Lung (tissue), 12 donors: ENCODE results near the gene LENG8. TPM values are rescaled to one million over a fixed set of nuclear protein-coding genes. Genes with fewer than 3 reads are reported as not detected.
A peak's percentile ranks its signal among the peaks of the same experiment; 100 is the strongest.

Experiments
- ATAC-seq: fragments of 200-7000 bp; cut with Tn5 transposase; one replicate; pipeline ENCODE4 v1.9.1; 2020; ENCODE audit warnings: moderate number of reproducible peaks; ENCODE audit not compliant: insufficient read depth, low FRiP score
- DNase-seq, 3 donors: peaks; one replicate each; pipeline ENCODE4 v3.0.0-alpha.2; 2013 to 2017
- H3K27ac ChIP-seq, 2 donors: one replicate each; pipeline ENCODE4 v1.5.1; 2013; ENCODE audit warnings: mild to moderate bottlenecking in 2 of 2, moderate library complexity in 2 of 2, control low read depth in 1 of 2, inconsistent platforms in 1 of 2, low read depth in 1 of 2, low read length in 1 of 2
- H3K27me3 ChIP-seq, 3 donors: one replicate each; pipeline ENCODE4 v1.5.1; 2013; ENCODE audit warnings: low read length in 2 of 3; ENCODE audit not compliant: control insufficient read depth in 3 of 3, insufficient read depth in 3 of 3
- H3K36me3 ChIP-seq, 4 donors: one replicate each; pipeline ENCODE4 v1.5.1; 2013; ENCODE audit warnings: low read length in 4 of 4, mild to moderate bottlenecking in 1 of 4, moderate library complexity in 1 of 4; ENCODE audit not compliant: control insufficient read depth in 4 of 4, insufficient read depth in 4 of 4
- H3K4me1 ChIP-seq, 5 donors: one replicate each; pipeline ENCODE4 v1.5.1; 2013; ENCODE audit warnings: low read length in 5 of 5, mild to moderate bottlenecking in 2 of 5, moderate library complexity in 1 of 5; ENCODE audit not compliant: control insufficient read depth in 5 of 5, insufficient read depth in 5 of 5
- H3K4me3 ChIP-seq: one replicate; pipeline ENCODE4 v1.5.1; 2013; ENCODE audit warnings: mild to moderate bottlenecking, control low read depth, moderate library complexity
- H3K9ac ChIP-seq, 2 donors: one replicate each; pipeline ENCODE4 v1.5.1; 2013; ENCODE audit warnings: low read length in 2 of 2, control low read depth in 1 of 2; ENCODE audit not compliant: insufficient read depth in 1 of 2
- H3K9me3 ChIP-seq, 4 donors: one replicate each; pipeline ENCODE4 v1.5.1; 2013; ENCODE audit warnings: low read length in 3 of 4, mild to moderate bottlenecking in 1 of 4, moderate library complexity in 1 of 4; ENCODE audit not compliant: control insufficient read depth in 4 of 4, insufficient read depth in 3 of 4
- WGBS, 2 donors: extraction: QIAGEN DNeasy Blood & Tissue Kit; methylation state at CpG; one replicate each; pipeline ENCODE4 v1.1.7; 2013; 5-methylcytosine and 5-hydroxymethylcytosine counted together
- polyA plus RNA-seq, 2 donors: library from polyadenylated mRNA; stranded (reverse); fragments of 200-250 nt; gene quantifications; one replicate each; pipeline ENCODE4 v1.2.1, GENCODE V29; 2013
- total RNA-seq, 2 donors: library from RNA; depleted of rRNA in 1 of 2; stranded (reverse); fragments of >200 nt in 1 of 2; gene quantifications; one replicate each; pipeline ENCODE4 v1.2.1, GENCODE V29; 2014 to 2021
- TF ChIP-seq, protein P1 (sequence below): IDR thresholded peaks from 2 replicates; pipeline ENCODE4 v1.5.1; 2012; ENCODE audit warnings: mild to moderate bottlenecking; ENCODE audit errors: control extremely low read depth, extremely low read depth
- donor health status: control.
- donor health status: control.
- donor health status: Bipolar disorder and iron deficiency.
- donor health status: healthy.
- donor health status: DM: yes; HTN: yes; CAD: no.

Gene LENG8
- total and polyA plus RNA-seq, 4 donors = 75.1 to 199 (median 113) TPM

GRCh38 chr19:54477650-54478049 is 28.7 kb downstream of the LENG8 start:
- ATAC-seq = no peak
- peaks cover 0 to 2% (median 0%) of the 10 kb centered on the region in 3 donors for H3K27me3 ChIP-seq
- H3K4me3 ChIP-seq = no peak overlapping the region

GRCh38 chr19:54478677-54479266 is 29.8 kb downstream of the LENG8 start:
- TF ChIP-seq, protein P1, sequence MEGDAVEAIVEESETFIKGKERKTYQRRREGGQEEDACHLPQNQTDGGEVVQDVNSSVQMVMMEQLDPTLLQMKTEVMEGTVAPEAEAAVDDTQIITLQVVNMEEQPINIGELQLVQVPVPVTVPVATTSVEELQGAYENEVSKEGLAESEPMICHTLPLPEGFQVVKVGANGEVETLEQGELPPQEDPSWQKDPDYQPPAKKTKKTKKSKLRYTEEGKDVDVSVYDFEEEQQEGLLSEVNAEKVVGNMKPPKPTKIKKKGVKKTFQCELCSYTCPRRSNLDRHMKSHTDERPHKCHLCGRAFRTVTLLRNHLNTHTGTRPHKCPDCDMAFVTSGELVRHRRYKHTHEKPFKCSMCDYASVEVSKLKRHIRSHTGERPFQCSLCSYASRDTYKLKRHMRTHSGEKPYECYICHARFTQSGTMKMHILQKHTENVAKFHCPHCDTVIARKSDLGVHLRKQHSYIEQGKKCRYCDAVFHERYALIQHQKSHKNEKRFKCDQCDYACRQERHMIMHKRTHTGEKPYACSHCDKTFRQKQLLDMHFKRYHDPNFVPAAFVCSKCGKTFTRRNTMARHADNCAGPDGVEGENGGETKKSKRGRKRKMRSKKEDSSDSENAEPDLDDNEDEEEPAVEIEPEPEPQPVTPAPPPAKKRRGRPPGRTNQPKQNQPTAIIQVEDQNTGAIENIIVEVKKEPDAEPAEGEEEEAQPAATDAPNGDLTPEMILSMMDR = peak; percentile 44
- Histone ChIP-seq H3K4me3 (no peak overlapping the region), H3K9ac (no peak overlapping the region), H3K9me3 (no peaks in the 10 kb centered on the region), H3K4me1 (peaks cover 0 to 5% (median 0%) of the 10 kb centered on the region in 5 donors), H3K27me3 (peaks cover 0 to 2% (median 0%) of the 10 kb centered on the region in 3 donors), H3K27ac (no peak overlapping the region), H3K36me3 (no peaks in the 10 kb centered on the region)
- DNase-seq (peak; percentile 60 to 78 (median 75)), ATAC-seq (no peak)
- WGBS, 2 donors = 15 to 16% methylated on average over 10 of the region's 10 CpGs

More at GRCh38 chr19:54477650-54478049, 28.7 kb downstream of the LENG8 start:
- Histone ChIP-seq H3K27ac (no peak overlapping the region), H3K9ac (no peak overlapping the region), H3K9me3 (no peaks in the 10 kb centered on the region), H3K36me3 (no peaks in the 10 kb centered on the region), H3K4me1 (peaks cover 0 to 11% (median 6%) of the 10 kb centered on the region in 5 donors)
- TF ChIP-seq, protein P1 = no peak
- DNase-seq = no peak
- 64 to 68% methylated on average over 3 of the region's 3 CpGs for whole genome bisulfite sequencing, 2 donors

DNA sequence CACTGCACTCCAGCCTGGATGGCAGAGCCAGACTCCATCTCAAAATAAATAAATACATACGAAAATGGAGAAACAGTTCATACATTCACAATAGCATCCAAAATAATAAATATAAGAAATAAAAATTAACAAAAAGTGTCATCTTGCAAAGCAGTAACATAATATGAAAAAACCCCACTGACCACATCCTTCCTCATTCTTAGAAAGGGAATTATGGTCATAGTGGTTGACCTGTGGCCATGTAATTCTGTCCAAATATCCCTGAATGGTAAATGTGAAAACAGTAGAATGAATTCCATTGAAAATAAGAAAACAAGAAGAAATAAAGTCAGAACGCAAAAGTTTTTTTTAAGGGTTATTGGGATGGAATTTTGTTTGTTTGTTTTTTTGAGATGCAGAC is 31.1 kb downstream of the LENG8 start:
- WGBS, 2 donors = 39 to 69% methylated on average over 2 of the region's 2 CpGs
- Histone ChIP-seq H3K27me3 (peaks cover 0 to 2% (median 0%) of the 10 kb centered on the region in 3 donors), H3K9me3 (no peaks in the 10 kb centered on the region), H3K27ac (no peak overlapping the region), H3K4me3 (no peak overlapping the region), H3K4me1 (peaks cover 0 to 2% (median 0%) of the 10 kb centered on the region in 5 donors), H3K36me3 (no peaks in the 10 kb centered on the region), H3K9ac (no peak overlapping the region)
- DNase-seq (no peak), ATAC-seq (no peak)
- TF ChIP-seq, protein P1 = no peak
